ENCODE data around the gene RPL18. TPM values are rescaled to one million over a fixed set of nuclear protein-coding genes. Genes with fewer than 3 reads are reported as not detected.

RPL18 gene
- total RNA-seq, 1 experiment from 2014 or later = 1,736 TPM

GRCh38 chr19:48616491-48617056, 2.4 kb downstream of the RPL18 start:
- Mint-ChIP-seq H3K27me3 (ENCODE audit: insufficient read depth, unreplicated experiment) (no peaks in the 10 kb centered on the region), H3K9me3 (ENCODE audit: unreplicated experiment) (no peaks in the 10 kb centered on the region), H3K4me3 (ENCODE audit: unreplicated experiment) (peak overlapping the region; percentile 87), H3K36me3 (ENCODE audit: insufficient read depth, unreplicated experiment) (peaks cover 69% of the 10 kb centered on the region), H3K4me1 (ENCODE audit: insufficient read depth, unreplicated experiment) (peaks cover 44% of the 10 kb centered on the region), H3K27ac (ENCODE audit: low read depth, unreplicated experiment) (peak overlapping the region; percentile 96)
- CTCF ChIA-PET = interaction anchor here (0.5 to 1.5 kb wide), 9 partner anchors 10 to 958 kb away, joined by 3 to 6 read pairs (median 3); no protein-coding TSS in a partner anchor
- TF ChIP-seq CTCF (IDR thresholded peaks at IDR 0.05; ENCODE audit: unreplicated experiment) = no peak
- intact Hi-C loops (cut with micrococcal nuclease) = no loop called here
- no TSS peak for BruUV-seq (replicated peaks)
- POLR2A ChIA-PET = interaction anchor here (0.5 to 7.2 kb wide), 12 partner anchors 16 to 1252 kb away, joined by 3 to 108 read pairs (median 4); partner anchors contain the start of genes CA11, DBP, PPP1R15A and SYNGR4
- DNase-seq (ENCODE audit: unreplicated experiment) = no peak

GRCh38 chr19:48616041-48616436, 2.9 kb downstream of the RPL18 start:
- no peak for TF ChIP-seq CTCF (IDR thresholded peaks at IDR 0.05; ENCODE audit: unreplicated experiment)
- ChIA-PET POLR2A (interaction anchor here (0.6 to 7.2 kb wide), 9 partner anchors 17 to 836 kb away, joined by 3 to 108 read pairs (median 5); partner anchors contain the start of genes CA11, DBP and PPP1R15A), CTCF (interaction anchor here (0.9 to 1.2 kb wide), 3 partner anchors 10 to 128 kb away, joined by 3 to 6 read pairs (median 4); no protein-coding TSS in a partner anchor)
- H3K27ac Mint-ChIP-seq (ENCODE audit: low read depth, unreplicated experiment) = no peak overlapping the region
- no peaks in the 10 kb centered on the region for H3K9me3 Mint-ChIP-seq (ENCODE audit: unreplicated experiment)
- H3K36me3 Mint-ChIP-seq (ENCODE audit: insufficient read depth, unreplicated experiment) = peaks cover 64% of the 10 kb centered on the region
- peak overlapping the region; percentile 87 for H3K4me3 Mint-ChIP-seq (ENCODE audit: unreplicated experiment)
- no TSS peak for BruUV-seq (replicated peaks)
- H3K27me3 Mint-ChIP-seq (ENCODE audit: insufficient read depth, unreplicated experiment) = no peaks in the 10 kb centered on the region
- H3K4me1 Mint-ChIP-seq (ENCODE audit: insufficient read depth, unreplicated experiment) = peaks cover 44% of the 10 kb centered on the region
- intact Hi-C loops (cut with micrococcal nuclease) = no loop called here
- no peak for DNase-seq (ENCODE audit: unreplicated experiment)

GRCh38 chr19:48615231-48616040, 3.5 kb downstream of the RPL18 start:
- CTCF ChIA-PET = interaction anchor here (0.6 to 1.2 kb wide), 3 partner anchors 19 to 127 kb away, joined by 3 read pairs; no protein-coding TSS in a partner anchor
- intact Hi-C loops (cut with micrococcal nuclease) = no loop called here
- peaks cover 44% of the 10 kb centered on the region for H3K4me1 Mint-ChIP-seq (ENCODE audit: insufficient read depth, unreplicated experiment)
- TF ChIP-seq CTCF (IDR thresholded peaks at IDR 0.05; ENCODE audit: unreplicated experiment) = no peak
- peak overlapping the region; percentile 87 for H3K4me3 Mint-ChIP-seq (ENCODE audit: unreplicated experiment)
- POLR2A ChIA-PET = interaction anchor here (0.9 to 7.2 kb wide), 5 partner anchors 12 to 126 kb away, joined by 3 to 108 read pairs (median 5); no protein-coding TSS in a partner anchor
- BruUV-seq (replicated peaks) = no TSS peak
- H3K9me3 Mint-ChIP-seq (ENCODE audit: unreplicated experiment) = no peaks in the 10 kb centered on the region
- H3K36me3 Mint-ChIP-seq (ENCODE audit: insufficient read depth, unreplicated experiment) = peaks cover 64% of the 10 kb centered on the region
- peak overlapping the region; percentile 51 for H3K27ac Mint-ChIP-seq (ENCODE audit: low read depth, unreplicated experiment)
- no peak for DNase-seq (ENCODE audit: unreplicated experiment)
- H3K27me3 Mint-ChIP-seq (ENCODE audit: insufficient read depth, unreplicated experiment) = no peaks in the 10 kb centered on the region
